Mesodermal cell (in vitro differentiated cells): ENCODE data around the gene CDH23.
A peak's percentile ranks its signal among the peaks of the same experiment; 100 is the strongest.
"Not testable (repeated sequence)": the region's sequence is repeated elsewhere in the genome, so short reads cannot be mapped to it uniquely, and the experiment has no call there.

Experiments
- H3K27ac ChIP-seq: 2 replicates; pipeline ENCODE4 v1.7.0; 2013; ENCODE audit warnings: mild to moderate bottlenecking, low read depth, low read length, moderate library complexity; ENCODE audit not compliant: severe bottlenecking
- H3K36me3 ChIP-seq: 2 replicates; pipeline ENCODE4 v1.7.1; 2013; ENCODE audit warnings: mild to moderate bottlenecking, low read length, moderate library complexity; ENCODE audit not compliant: control insufficient read depth, insufficient read depth
- H3K4me1 ChIP-seq: one replicate; pipeline ENCODE4 v1.7.1; 2013; ENCODE audit warnings: mild to moderate bottlenecking, low read length; ENCODE audit not compliant: insufficient read depth, control insufficient read depth, poor library complexity, severe bottlenecking
- H3K4me3 ChIP-seq: 2 replicates; pipeline ENCODE4 v1.7.0; 2013; ENCODE audit warnings: low read length, control low read depth, mild to moderate bottlenecking; ENCODE audit not compliant: insufficient read depth, poor library complexity, severe bottlenecking; ENCODE audit errors: extremely low read depth
- H3K9me3 ChIP-seq: 2 replicates; pipeline ENCODE4 v1.7.1; 2013; ENCODE audit warnings: mild to moderate bottlenecking, low read length, moderate library complexity; ENCODE audit not compliant: control insufficient read depth
- WGBS, 2 experiments: methylation state at CpG; one replicate each; pipeline ENCODE4 v1.1.5; 2013; ENCODE audit warnings: missing lambda C conversion rate in 2 of 2; ENCODE audit not compliant: insufficient coverage in 2 of 2; 5-methylcytosine and 5-hydroxymethylcytosine counted together

The CDH23 gene

GRCh38 chr10:71358277-71358676 is 38.4 kb upstream of the CDH23 start:
- H3K27ac ChIP-seq, result peak overlapping the region; percentile 67
- 93% methylated on average over 7 of the region's 8 CpGs for WGBS, 2 experiments
- H3K4me1 ChIP-seq, result peaks cover 34% of the 10 kb centered on the region
- no peaks in the 10 kb centered on the region for H3K9me3 ChIP-seq
- H3K4me3 ChIP-seq, result no peak overlapping the region
- H3K36me3 ChIP-seq, result peaks cover 9% of the 10 kb centered on the region

- not testable (repeated sequence) for H3K9me3 ChIP-seq, H3K36me3 ChIP-seq, H3K4me3 ChIP-seq
- 89 to 94% methylated on average over 10 of the region's 10 CpGs for WGBS, 2 experiments
- Histone ChIP-seq H3K4me1 (peaks cover 34% of the 10 kb centered on the region), H3K27ac (peak overlapping the region; percentile 67)
Measured at GRCh38 chr10:71358906-71359305, 37.8 kb upstream of the CDH23 start.

- Histone ChIP-seq H3K9me3 (no peaks in the 10 kb centered on the region), H3K27ac (no peak overlapping the region), H3K4me1 (peaks cover 31% of the 10 kb centered on the region), H3K36me3 (peaks cover 9% of the 10 kb centered on the region), H3K4me3 (no peak overlapping the region)
- WGBS, 2 experiments, result 92% methylated on average over 5 to 8 of the region's 9 CpGs
Measured at GRCh38 chr10:71359364-71360046, 37.2 kb upstream of the CDH23 start.

GRCh38 chr10:71360735-71361134 is 36.0 kb upstream of the CDH23 start:
- Histone ChIP-seq H3K4me1 (peaks cover 19% of the 10 kb centered on the region), H3K4me3 (no peak overlapping the region), H3K27ac (no peak overlapping the region), H3K9me3 (no peaks in the 10 kb centered on the region), H3K36me3 (peaks cover 9% of the 10 kb centered on the region)
- WGBS, 2 experiments, result 77 to 100% methylated on average over 2 of the region's 2 CpGs

- no peaks in the 10 kb centered on the region for H3K9me3 ChIP-seq
- WGBS, 2 experiments, result 91 to 98% methylated on average over 6 to 7 of the region's 7 CpGs
- peaks cover 4% of the 10 kb centered on the region for H3K36me3 ChIP-seq
- no peak overlapping the region for H3K27ac ChIP-seq
- H3K4me3 ChIP-seq, result no peak overlapping the region
- H3K4me1 ChIP-seq, result peaks cover 13% of the 10 kb centered on the region
Measured at GRCh38 chr10:71361581-71361980, 35.1 kb upstream of the CDH23 start.

GRCh38 chr10:71362141-71362540 is 34.6 kb upstream of the CDH23 start:
- Histone ChIP-seq H3K36me3 (peaks cover 4% of the 10 kb centered on the region), H3K9me3 (no peaks in the 10 kb centered on the region), H3K4me3 (no peak overlapping the region), H3K27ac (no peak overlapping the region), H3K4me1 (peaks cover 14% of the 10 kb centered on the region)
- WGBS, 2 experiments, result 88 to 96% methylated on average over 15 to 16 of the region's 16 CpGs

GRCh38 chr10:71363936-71364335 is 32.8 kb upstream of the CDH23 start:
- peaks cover 3% of the 10 kb centered on the region for H3K4me1 ChIP-seq
- H3K9me3 ChIP-seq, result no peaks in the 10 kb centered on the region
- peaks cover 4% of the 10 kb centered on the region for H3K36me3 ChIP-seq
- no peak overlapping the region for H3K4me3 ChIP-seq
- H3K27ac ChIP-seq, result no peak overlapping the region

GRCh38 chr10:71365366-71365765 is 31.4 kb upstream of the CDH23 start:
- Histone ChIP-seq H3K36me3 (peaks cover 4% of the 10 kb centered on the region), H3K4me1 (peaks cover 3% of the 10 kb centered on the region), H3K27ac (no peak overlapping the region), H3K9me3 (no peaks in the 10 kb centered on the region), H3K4me3 (no peak overlapping the region)
- WGBS, 2 experiments, result 94 to 98% methylated on average over 5 of the region's 6 CpGs

- Histone ChIP-seq H3K36me3 (peaks cover 4% of the 10 kb centered on the region), H3K27ac (no peak overlapping the region), H3K9me3 (no peaks in the 10 kb centered on the region), H3K4me3 (no peak overlapping the region), H3K4me1 (peaks cover 3% of the 10 kb centered on the region)
- 86 to 88% methylated on average over 8 of the region's 8 CpGs for WGBS, 2 experiments
Measured at GRCh38 chr10:71366690-71367089, 30.0 kb upstream of the CDH23 start.

GRCh38 chr10:71367271-71367670 is 29.4 kb upstream of the CDH23 start:
- peaks cover 4% of the 10 kb centered on the region for H3K36me3 ChIP-seq
- no peak overlapping the region for H3K4me3 ChIP-seq
- no peak overlapping the region for H3K27ac ChIP-seq
- no peaks in the 10 kb centered on the region for H3K9me3 ChIP-seq
- 93 to 100% methylated on average over 1 to 2 of the region's 2 CpGs for WGBS, 2 experiments
- peaks cover 3% of the 10 kb centered on the region for H3K4me1 ChIP-seq

- WGBS, 2 experiments, result 82 to 92% methylated on average over 1 of the region's 1 CpG
- Histone ChIP-seq H3K4me3 (no peak overlapping the region), H3K4me1 (peaks cover 5% of the 10 kb centered on the region), H3K9me3 (no peaks in the 10 kb centered on the region), H3K36me3 (no peaks in the 10 kb centered on the region), H3K27ac (no peak overlapping the region)
Measured at GRCh38 chr10:71368176-71368575, 28.5 kb upstream of the CDH23 start.
